Glomerular endothelial cell (primary cell): Measurements from ENCODE around the gene SEC16A. TPM values are rescaled to one million over a fixed set of nuclear protein-coding genes. Genes with fewer than 3 reads are reported as not detected.

Source experiments
- DNase-seq: peaks from one replicate; pipeline ENCODE4 v3.0.0-alpha.2; 2011; ENCODE audit warnings: low read depth, low spot score; ENCODE audit errors: extremely low read depth
- total RNA-seq: library from RNA; depleted of rRNA; stranded (reverse); fragments of >200 nt; gene quantifications from 2 replicates; pipeline ENCODE4 v1.2.3, GENCODE V29; 2015

The SEC16A gene
- total RNA-seq, 1 donor from 2014 or later: 117 TPM

DNA sequence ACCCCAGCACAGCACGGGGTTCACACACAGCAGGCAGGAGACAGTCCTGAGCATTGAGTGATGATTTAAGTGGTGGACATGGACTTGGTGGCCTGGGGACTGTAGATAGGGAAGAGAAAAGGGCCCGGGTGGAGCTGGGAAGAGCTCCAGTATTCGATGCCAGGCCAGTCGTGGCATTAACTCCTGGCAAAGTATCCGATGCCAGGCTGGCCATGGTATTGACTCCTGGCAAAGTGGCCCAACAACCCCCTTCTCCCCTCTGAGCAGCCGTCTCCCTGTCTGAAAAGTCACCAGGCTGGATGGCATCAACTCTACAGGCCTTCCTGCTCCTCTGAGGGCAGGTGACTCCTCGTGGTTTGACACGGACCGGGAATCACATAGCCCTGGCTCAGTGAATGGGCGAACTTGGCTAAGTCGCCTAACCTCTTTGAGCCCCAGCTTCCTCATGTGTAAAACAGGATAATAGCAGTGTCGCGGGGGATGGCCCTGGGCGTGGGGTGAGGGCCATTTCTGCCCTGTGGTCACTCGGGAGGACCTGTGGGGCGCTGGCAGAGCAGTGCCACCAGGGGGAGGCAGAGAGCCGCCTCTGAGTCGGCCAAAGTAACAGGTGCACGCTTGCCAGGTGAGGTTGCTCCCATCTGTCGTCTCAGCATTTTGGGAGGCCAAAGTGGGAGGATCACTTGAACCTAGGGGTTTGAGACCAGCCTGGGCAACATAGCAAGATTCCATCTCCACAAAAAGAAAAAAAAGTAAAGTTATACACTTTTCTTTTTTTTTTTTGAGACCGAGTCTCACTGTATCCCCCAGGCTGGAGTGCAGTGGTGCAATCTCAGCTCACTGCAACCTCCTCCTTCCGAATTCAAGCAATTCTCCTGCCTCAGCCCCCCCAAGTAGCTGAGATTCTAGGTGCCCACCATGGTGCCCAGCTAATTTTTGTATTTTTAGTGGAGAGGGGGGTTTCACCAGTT, 5.7 kb upstream of the SEC16A start:
- DNase-seq: no peak

DNA sequence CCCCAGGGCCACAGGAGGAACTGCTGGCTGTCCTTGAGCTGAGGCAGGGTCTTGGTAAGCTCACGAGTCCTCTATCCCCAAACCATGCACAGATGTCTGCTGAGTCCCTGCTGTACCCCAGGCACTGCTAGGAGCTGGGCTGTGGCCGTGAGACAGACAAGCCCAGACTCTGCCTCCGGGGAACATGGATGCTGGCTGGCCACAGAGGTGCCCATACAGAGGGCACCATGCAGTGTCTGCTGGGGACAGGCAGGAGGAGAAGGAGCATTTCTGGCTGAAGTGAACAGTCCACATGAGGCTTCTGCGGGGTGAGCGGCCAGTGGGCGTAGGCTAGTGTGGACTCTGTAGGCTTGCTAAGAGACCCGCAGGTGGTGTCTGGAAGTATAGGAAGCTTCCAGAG, 4.8 kb upstream of the SEC16A start:
- no peak for DNase-seq

DNA sequence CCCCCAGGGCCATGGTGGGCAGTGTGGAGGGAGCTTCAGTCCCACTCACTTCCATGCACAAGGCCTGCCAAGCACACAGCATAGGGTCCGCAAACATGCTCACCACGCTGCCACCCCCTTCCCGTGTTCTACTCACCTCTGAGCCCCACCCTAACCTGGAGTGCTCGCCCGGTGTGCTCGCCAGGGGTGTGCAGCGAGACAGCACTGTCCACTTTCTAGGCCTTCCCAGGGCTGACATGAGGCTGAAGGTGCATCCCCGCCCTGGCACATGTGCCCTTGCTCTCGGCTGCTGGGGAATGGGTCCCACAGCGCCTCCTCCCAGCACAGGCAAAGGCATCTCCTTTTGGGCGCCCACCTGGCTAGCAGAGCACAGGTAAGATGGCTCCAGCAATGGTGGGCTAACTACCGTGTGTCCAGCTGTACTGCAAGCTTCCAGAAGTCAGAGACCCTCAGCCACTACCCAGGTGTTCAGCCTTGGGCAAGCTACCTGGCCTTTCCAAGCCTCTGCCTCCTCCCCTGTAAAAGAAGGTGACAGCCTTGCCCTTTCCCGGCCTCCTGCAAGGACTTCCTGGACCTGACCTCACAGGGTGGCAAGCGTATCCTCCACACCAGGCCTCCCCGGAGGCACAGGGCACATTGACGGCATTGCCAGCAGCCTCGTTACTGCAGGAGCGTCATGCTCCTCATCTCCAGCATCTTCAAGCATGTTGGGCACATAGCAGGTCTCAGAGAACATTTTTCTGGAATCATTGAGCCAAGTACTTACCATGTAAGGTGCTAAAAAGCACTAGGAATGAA, 4.2 kb upstream of the SEC16A start:
- no peak for DNase-seq

DNA sequence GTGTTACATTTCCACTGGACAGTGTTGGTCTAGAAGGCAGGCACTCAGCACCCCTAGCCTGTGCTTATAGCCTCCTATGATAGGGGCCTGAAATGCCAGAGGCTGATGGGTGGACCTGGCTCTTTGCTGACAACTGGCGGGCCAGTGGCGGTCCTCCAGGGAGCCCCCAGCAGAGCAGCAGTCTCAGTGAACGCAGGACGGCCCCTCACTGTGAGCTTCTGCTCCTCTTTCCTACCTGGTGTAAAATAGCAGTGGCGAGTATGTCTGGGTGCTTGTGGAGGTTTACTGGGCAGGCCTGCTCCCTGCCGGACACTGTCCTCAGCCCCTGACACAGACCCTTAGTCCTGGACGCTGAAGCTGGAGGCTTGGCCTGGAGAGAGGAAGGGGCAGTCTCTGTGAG, 3.3 kb upstream of the SEC16A start:
- no peak for DNase-seq

DNA sequence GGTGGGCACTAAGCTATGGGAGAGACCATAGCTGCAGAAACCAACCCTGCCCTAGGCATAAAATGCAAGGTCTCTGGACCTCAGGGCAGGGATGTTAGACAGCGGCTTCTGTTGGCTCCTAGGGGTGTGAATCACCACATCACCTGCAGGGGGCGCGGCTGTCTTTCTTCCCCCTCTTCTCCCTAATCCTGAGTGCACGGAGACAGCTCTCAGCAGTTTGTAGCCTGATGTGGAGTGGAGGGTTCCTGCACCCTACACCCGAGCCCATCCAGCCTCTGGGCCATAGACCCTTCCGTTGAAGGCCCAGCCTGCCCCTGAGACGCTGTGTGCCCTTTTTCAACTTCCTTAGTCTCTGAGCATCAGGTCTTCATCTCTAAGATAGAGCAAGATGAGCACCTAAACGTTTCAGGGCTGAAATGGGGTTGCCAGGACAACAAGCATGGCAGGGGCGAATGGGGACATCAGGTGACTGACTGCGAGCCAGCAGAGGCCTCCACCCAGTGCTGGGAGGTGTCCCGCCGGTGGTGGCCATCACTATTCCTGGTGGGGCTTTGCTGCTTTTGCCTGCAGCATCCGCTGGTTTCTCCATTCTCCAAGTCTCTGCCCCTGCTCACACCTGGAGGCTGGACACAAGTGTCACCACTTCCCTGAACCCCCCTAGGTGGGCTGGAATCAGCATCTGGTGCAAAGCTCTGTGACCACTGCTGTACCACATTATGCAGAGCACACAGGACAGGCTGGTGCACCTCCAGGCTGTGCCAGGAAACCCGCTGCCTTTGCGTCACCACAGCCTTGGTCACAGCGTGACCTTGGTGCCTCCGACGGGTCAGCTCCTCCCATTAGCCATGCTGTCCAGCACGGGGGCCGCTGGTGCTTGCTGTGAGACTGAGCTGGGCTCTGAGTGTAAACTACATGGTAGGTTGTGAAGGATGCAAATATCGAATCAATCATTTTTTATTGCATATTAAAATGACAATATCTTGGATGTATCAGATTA, 2.5 kb upstream of the SEC16A start:
- peak; percentile 45 for DNase-seq

DNA sequence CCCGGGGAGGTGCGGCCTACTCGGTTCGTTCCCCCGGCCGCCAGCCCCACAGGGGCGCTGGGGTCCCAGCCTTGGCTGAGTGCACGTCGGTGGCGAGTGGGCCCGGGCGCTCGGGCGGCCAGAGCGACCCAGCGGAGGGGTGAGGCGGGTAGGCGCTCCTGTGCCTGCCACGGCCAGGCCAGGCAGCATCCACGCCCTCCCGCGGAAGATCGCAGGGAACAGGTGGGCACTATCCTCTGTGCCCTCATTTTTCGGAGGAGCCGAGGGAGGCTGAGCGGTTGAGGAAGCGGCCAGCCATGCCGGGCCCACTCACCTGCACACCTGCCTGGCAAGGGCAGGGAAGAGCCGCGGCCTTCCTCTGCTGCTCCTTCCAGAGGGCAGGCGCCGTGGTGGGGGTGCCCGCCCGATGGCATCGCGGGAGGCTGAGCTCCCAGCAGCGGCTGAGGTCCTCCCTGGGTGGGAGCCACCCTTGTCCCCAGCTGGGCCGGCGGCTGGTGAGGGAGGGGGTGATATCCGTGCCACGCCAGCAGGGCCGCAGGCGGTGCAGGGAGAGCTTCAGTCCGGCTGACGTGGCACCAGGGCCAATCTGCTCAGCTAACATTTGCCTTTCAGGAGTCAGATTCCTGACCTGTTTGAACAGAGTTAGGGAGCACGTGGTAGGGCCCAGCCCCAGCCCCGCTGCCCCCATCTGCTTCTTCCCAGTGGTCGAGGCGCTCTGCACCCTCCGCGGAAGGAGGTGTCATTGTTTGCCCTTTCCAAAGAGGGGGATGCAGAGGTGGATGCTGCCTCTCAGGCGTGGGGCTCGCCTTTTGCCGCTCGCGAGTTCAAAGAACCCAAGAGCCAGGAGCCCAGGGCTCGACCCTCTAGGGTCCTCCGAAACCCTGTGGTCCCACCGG, 1.6 kb upstream of the SEC16A start:
- no peak for DNase-seq

DNA sequence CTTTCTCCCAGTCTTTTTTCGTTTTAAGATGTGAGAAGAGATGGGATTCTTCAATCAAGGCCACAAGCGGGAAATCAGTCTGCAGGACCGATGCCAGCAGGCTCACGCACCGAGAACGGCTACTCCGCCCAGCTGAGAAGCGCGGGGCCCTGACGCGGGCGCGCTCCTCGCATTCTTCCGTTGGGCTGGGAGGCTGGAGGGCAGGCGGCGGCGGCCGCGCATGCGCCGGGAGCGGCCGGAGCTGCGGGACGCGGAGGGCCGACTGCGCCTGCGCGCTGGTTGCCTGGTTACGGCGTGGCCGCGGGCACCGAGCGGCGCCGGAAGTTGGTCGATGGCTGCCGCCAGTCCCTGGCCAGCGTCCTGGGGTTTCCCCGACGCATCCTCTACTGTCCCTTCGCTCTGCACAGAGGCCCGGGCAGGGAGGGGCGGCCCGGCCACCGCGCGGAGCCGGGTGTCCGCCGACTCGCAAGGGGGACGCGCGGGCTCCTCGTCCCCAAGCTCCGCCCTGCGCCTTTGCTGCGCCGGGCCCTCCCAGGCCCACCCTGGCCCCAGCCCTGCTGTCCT, 831 bp upstream of the SEC16A start:
- peak; percentile 23 for DNase-seq

DNA sequence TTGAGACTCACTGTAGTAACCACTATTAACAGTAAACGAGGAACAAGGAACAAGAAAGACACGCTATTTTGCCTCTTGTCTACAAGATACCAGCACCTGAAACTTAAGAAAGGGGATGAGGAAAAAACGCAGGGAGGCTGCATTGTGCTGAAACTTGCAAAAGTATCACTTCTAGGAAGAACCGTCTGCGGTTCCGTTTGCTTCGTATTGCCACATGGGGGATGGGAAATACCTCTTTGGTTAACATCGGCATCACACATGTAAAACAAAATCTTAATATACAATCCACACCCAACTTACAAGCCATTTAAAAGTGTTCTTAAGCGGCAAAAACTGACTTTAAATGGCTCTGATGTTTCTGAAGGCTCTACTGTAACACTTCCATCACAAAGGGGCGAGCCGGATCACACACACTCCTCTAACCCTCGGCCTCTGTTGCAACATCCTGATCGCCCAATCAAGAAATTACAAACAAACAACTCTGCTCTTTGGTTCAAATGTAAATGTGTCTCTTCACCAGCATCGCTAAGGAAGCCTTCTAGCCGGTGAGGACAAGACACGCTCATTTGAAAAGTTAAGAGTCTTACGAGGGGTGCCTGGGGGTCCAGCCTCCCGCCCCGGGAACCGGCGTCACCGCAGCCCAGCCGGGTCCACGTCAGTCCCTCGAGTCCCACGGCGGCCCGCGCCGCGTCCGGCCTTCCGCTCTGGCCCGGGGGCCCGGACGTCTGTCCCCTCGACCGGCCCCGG, 621 bp downstream of the SEC16A start:
- no peak for DNase-seq

DNA sequence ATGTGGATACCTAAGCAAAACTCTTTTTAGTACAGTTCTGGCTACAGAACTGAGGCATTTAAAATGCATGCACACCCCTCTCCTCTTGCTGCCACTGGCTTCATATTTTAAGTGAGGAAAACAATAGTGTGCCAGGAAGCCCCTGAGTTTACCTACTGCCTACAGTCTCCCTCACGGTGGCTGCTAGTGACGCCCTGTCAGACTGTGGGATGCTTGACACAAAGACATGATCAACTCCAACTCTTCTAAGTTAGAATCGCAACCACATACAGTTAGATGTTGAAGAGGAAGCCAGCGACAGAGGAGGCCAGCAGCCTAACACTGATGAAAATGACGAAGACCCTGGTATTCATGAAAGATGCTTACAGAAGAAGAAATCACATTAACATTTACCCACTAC, 1.3 kb downstream of the SEC16A start:
- DNase-seq: no peak

DNA sequence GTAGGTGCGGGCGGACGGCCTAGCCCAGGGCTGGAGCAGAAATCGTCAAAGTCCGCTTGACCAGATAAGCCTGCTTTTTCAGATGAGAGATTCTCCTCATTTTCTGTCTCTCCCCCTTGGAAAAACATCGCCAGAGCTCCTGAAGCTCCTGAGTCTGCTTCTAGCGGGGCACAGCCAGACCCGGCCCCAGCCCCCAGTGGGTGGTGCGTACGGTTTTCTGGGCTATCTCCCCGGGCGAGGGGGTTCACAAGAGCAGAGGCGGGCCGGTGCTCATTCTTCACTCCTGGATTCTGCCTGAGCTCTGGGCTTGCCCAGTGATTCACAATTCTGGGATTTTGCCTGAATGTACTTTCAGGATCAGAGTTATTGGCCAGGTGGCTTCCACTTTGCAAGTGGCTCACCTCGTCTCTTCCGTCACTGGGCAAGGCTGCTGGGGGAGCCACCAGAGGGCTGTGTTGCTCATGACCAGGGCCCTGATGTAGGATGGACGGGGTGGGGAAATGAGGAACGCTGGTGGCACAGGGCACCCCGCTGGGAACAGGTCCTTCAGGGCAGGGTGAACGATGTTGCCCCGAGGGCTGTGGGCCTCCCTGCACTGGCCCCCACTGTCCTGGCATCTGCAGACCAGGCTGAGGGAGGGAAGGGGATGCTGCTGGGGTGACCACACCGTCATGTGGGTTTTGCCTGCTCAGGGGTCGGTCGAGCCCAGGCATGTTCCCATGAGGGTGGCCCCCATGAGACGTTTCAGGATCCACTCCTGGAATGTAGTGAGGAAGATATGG, 6.3 kb downstream of the SEC16A start:
- no peak for DNase-seq

DNA sequence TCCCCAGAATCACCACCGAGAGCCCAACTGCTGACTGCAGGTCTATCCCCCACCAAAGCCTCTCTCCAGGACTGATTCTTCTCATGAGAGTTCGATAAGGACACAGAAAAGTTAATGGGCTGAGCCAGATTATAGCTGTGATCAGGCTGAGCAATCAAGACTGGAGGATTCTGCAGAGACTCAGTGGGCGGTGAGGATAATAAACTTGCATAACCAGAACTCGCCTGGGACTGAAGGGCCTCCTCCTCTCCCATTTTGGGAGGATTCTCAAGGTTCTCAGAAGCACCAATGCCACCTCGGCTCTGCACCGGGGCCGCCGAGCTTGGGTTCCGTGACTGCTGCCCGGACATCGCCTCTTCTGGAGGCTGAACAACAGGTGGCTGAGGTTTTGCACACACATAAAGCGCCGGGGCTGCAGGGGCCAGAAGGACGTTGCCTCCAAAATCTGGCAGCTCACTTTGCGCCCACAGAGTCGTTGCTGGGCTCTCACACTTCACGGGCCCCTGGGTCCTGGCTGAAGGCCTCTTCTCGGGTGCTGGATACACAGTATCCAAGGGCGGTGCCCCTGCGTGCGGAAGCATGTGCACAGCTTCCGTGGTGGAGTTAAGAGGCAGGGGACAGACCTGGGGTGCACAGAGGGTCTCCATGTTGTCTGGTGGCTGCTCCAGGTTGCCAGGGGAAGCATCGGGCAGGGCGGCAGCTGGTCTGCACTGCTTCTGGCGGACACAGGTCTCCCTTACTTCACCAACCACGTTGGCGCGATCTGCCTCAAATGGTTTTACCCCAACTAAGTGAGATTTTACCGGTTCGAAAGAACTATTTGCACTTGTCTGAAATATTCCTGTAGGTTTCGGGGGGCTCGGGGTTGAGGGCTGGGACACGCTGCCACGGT, 7.6 kb downstream of the SEC16A start:
- no peak for DNase-seq

DNA sequence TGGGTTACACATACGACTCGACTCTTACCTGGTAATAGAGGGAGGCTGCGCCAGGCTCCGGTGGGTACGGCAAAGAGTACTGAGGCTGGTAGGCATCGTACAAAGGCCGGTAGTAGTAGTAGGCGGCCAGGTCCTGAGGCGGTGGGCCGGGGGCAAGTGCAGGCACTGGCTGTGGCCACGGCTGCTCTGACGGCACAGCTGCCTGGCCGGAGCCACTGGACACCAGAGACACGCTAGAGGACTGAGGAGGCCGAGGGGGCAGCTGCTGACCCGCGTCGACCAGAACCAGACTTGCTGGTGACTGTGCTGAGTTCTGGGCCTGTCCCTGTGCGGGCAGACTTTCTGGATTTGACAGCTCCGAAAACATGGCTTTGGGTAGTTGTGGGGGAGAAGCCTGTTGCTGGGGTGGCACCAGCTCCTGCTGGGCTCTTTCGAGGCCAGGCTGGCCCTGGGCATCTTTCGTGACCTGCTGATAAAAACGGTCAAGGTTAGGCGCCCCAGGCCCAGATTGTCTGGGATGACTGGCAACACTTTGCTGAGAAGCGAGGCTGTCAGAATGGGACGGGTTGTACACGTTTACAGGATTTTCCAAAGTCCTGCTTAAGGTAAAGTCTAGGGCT, 8.7 kb downstream of the SEC16A start:
- no peak for DNase-seq

DNA sequence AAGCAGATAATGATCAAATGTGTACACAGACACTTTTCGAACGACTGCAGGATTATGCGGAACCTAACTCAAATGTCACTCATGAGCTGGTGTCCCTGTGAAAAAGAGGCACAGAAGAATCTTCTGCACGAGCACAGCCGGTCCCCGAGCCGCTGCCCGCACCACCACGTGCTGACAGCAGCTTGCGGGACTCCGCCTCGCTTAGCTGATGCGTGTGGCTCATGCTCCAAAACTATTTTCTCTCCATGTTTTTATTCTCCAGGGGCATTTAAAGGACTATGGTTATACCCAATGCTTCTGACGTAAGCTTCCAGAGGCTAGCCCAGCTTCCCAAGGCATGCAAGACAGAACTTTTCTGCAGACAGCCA, 9.5 kb downstream of the SEC16A start:
- no peak for DNase-seq

DNA sequence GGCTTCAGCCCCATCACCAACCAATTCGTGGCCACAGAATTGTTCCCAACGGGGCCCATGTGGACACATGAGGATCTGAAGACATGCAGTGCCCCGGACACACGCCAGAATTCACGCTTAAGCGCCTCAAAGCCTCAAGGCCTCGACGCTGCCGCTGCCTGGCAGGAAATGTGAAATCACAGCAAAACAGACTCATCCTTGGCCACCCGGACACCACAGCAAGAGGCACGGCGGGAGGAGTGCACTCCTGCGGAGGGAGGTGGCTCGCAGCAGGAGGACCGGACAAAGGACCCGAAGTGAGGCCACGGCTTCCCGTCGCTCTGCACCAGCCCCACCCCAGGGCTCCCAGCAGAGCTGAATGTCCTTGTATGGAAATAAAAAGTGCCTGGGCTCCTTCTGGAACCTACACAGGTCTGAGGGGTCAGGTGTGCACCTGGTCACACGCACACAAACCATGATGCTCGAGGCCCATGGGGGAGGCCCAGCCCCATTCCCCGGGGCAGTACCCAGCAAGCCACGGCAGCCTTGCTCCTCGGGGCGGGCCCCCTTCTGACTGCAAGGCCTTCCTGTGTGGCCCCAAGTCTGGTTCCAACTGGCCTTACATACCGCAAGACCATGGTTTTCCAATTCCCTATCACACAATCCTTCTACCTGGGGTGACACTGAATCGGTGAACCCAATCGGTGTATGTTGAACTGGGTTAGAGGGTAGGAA, 10.0 kb downstream of the SEC16A start:
- no peak for DNase-seq

DNA sequence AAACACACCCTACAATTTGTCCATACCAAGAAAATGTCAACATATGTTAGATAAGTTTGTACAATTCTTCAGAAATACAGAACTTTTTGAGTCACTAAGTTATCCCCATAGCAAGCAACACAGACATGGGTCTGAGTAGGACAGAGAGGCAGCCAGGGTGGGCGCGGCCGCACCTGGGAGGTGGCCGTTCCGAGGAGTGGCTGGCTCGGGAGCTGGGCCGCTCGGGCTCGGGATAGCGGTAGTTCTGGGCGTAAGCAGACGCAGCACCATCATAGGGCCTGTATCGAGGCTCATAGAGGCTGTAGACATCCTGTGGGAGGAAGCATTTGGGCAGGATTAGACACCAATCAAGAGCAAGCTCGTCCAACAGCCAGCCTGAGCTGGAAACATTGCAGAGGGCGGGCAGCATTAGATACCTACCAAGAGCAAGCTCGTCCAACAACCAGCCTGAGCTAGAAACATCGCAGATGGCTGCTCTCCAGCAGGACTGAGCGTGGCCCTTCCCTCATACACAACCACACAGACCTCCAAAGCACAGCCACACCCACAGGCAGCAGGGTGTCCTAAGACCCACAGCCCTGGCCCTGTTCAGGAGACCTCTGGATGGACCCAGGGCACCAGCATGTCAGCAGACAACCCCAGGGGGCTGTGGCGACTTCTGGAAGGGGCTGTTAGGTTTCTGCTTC, 10.9 kb downstream of the SEC16A start:
- no peak for DNase-seq
